HG02798 (cell line): ENCODE results near the gene GORASP2.

ENCODE experiments used
- ATAC-seq: cut with Tn5 transposase; IDR thresholded peaks from one replicate; pipeline ENCODE4 v1.9.1; 2021; ENCODE audit warnings: mild to moderate bottlenecking; ENCODE audit not compliant: unreplicated experiment, poor library complexity

GORASP2 gene

GRCh38 chr2:170963386-170963785 lies 34.3 kb downstream of the GORASP2 start:
- ATAC-seq, result no peak

DNA sequence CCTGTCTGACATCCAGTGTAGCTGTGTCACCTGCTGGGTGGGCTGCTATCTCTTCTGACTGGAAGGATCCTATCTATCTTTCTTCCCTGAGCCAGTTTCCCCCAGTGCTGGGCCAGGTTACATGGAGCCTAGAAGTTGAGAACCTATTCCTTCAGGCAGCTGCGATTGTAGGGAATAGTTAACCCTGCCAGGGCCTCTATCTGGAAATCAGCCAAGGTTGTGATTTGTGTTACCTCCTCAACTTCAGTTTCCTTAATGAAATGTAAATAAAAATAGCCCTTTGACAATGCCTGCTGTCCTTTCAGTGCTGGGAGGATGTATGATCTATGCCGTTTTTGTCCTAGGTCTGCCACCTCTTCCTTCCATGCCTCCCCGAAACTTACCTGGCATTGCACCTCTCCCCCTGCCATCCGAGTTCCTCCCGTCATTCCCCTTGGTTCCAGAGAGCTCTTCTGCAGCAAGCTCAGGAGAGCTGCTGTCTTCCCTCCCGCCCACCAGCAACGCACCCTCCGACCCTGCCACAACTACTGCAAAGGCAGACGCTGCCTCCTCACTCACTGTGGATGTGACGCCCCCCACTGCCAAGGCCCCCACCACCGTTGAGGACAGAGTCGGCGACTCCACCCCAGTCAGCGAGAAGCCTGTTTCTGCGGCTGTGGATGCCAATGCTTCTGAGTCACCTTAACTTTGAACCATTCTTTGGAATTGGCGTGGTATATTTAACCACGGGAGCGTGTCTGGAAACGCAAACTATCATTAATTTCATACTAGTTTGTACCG lies 36.6 kb downstream of the GORASP2 start:
- ATAC-seq, result no peak

DNA sequence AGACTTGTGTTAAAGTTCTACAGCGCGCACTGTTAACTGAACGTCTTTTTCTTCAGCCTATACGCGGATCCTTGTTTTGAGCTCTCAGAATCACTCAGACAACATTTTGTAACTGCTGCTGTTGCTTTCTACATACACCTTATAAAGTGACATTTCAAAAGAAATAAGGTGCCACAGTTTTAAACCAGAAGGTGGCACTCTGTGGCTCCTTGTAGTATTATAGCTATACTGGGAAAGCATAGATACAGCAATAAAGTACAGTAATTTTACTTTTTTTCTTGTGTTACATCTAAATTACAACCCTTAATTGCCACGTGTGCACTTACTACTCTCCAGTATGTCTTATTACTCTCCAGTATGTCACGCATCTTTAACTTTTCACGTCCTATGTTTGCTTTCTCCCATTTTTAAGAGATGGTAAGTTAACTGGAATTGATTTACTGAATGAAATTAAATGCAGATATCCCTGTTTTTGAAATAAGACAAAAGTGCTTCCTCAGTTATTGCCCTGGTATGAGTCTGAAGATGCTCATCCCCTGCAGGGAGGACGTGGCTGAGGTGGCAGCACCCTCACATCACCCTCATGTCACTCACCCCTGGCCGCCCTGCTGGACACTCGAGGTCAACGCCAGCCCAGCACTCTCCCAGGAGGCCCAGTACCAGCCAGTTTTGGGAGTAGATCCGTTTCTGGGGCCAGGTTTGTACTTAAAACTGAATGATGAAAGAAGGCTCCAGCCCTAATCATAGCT lies 37.8 kb downstream of the GORASP2 start:
- no peak for ATAC-seq

DNA sequence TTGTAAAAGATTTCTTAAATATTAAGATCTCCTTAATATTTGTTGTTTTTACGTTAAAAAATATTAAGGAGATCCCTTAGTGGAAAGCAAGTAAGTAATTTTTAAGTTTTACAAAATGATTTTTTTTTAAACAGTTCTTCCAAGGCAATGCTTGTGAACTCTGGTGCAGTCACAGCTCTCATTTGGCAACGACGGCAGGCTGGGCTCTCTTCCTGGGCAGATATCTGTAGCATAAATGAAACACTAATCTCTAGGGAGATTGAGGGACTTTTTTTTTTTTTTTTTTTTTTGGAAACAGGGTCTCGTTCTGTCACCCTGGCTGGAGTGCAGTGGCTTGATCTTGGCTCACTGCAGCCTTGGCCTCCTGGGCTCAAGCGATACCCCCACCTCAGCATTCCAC lies 38.5 kb downstream of the GORASP2 start:
- no peak for ATAC-seq

DNA sequence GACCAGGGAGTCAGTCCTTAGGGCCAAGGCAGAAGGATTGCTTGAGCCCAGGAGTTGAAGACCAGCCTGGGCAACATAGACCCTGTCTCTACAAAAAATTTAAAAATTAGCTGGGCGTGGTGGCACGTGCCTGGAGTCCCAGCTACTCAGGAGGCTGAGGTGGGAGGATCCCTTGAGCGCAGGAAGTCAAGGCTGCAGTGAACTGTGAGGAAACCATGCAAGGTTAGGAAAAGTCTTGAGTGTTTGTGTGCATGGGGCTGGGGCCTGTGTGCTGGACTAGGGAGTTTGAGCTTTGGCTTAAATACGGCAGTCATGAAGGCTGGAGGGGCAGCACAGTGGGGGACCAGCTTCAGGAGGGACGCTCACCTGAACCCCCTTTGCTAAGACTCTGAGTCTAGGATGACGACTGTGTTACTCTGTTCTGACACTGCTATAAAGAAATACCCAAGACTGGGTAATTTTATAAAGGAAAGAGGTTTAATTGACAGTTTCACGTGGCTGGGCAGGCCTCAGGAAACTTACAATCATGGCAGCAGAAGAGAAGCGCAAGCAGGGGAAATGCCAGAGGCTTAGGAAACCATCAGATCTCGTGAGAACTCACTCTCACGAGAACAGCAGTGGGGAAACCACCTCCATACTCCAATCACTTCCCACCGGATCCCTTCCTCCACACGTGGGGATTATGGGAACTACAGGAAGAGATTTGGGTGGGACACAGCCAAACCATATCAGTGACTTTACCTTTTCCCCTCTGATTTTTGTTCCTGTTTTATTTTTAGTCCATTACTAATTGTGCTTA lies 39.4 kb downstream of the GORASP2 start:
- ATAC-seq, result no peak

- no peak for ATAC-seq
Observed at GRCh38 chr2:170969030-170969429, 40.0 kb downstream of the GORASP2 start.

GRCh38 chr2:170969872-170970496 lies 40.9 kb downstream of the GORASP2 start:
- no peak for ATAC-seq

DNA sequence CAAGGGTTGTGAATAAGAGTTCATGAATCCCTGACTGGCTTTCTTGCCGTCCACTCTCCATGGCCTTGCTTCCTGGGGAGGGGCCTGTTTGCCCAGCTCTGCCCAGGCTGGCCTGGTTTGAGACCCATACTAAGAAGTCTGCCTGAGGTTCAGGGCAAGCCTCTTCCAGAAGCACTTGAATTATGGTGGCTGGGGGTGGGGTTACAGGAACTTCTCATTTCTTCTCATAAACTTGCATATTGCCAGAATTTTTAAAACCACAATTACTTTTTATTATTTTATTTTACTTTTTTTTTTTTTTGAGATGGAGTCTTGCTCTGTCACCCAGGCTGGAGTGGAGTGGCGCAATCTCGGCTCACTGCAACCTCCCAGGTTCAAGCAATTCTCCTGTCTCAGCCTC lies 42.0 kb downstream of the GORASP2 start:
- no peak for ATAC-seq

DNA sequence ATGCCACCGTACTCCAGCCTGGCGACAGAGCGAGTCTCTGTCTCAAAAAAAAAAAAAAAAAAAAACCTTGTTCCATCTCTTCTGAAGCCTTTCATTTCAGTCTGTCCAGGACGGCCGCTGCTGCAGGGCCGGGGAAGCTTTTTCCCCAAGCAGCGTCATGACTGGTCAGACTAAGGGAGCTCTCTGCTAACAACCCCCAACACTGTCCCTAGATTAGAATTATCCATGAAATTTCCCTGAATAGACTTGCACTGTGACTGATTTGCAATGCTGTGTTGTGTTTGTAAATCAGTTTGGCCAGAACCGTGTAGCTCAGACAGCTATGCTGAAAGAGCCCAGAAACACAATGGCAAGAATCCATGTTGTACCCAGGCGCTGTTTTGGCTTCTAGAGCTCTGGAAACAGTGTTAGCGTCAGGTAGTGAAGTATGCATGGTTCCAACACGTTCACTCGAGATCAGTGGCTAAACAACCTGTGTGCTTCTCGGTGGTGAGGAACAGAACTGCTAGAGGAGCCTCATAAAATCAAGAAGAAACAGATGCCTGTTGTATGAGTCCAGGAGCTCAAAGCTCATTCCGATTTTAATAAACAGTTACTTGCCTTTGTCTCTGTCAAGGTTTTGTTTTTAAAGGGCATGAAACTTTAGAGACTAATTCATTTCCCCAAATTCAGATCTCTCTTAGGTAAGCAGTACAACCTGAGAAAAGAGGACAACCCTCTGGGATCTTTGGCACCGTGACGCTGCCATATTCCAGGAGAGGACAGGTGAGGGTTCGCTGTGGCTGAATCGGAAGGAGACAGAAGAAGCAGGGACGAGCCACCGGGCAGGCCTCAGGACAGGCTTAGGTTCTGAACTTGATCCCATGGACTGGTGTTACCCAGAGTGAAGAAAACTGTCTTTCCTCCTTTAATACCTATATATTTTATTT lies 43.5 kb downstream of the GORASP2 start:
- no peak for ATAC-seq

GRCh38 chr2:170973225-170973491 lies 44.1 kb downstream of the GORASP2 start:
- no peak for ATAC-seq

DNA sequence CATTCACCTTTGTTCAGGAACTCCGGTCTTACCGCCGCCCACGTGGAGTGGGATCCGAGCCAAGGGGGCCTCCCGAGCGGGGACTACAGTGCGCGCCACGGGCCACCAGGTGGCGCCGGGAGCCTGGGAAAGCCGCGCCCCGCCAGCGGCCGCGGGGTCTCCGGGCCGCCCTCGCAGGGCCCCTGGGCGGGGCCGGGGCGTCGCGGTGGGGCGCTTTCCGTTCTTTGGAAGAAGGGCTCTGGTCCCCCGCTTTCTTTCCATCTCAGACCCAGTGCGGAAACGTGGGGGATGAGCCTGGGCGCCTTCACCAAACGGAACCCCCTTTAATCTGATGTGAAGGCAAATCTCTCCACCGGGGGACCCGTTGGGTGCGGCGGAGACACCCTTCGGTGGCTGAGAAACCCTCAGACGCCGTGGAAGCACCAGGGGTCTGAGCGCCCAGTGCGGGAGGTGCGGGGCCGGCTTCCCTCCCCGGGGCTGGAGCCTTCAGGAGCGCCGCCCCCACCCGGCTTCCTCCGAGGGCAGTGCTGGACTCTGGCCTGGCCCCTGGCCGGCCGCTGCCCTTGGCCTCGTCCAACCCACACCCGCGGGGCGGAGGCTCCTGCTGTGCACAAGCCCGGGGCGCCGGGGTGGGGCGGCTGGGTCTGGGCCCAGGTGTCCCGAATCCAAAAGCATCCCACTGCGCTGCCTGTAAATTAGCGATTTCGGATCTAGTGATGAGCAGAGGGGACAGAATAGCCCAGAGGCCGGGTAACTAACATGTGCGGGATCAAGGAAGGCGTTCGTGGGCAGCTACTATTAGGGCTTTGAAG lies 44.6 kb downstream of the GORASP2 start:
- ATAC-seq, result peak; percentile 97

DNA sequence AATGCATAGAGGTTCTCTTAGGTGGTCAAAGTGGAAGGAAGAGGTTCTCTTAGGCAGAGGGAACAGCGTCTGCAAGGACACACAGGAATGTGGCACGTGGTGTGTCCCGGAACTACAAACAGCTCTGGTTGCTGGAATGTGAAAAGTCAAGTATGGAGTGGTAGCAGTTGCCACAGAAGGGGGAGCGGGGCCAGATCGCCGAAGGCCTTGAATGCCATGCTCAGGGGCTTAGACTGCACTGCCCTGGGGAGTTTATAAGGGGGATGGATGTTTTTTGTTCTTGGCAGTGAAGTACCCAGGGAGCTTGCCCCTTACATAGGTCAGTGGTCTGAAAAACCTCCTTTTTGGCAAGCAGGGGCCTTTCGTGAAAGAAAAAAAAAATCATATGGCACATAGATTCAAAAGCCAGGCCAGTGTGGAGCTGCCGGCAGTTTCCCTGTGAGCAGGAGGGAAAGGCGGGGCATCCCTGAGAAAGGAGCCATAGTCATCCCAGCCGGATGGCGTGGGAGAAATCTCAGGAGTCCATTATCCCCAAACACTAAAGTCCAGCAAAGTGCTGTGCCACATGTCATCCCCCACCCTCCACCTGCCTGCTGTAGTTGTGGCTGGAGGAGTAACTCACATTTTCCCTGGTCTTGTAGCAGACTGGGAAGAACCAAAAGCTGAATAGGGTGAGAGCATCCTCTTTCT lies 45.4 kb downstream of the GORASP2 start:
- no peak for ATAC-seq

DNA sequence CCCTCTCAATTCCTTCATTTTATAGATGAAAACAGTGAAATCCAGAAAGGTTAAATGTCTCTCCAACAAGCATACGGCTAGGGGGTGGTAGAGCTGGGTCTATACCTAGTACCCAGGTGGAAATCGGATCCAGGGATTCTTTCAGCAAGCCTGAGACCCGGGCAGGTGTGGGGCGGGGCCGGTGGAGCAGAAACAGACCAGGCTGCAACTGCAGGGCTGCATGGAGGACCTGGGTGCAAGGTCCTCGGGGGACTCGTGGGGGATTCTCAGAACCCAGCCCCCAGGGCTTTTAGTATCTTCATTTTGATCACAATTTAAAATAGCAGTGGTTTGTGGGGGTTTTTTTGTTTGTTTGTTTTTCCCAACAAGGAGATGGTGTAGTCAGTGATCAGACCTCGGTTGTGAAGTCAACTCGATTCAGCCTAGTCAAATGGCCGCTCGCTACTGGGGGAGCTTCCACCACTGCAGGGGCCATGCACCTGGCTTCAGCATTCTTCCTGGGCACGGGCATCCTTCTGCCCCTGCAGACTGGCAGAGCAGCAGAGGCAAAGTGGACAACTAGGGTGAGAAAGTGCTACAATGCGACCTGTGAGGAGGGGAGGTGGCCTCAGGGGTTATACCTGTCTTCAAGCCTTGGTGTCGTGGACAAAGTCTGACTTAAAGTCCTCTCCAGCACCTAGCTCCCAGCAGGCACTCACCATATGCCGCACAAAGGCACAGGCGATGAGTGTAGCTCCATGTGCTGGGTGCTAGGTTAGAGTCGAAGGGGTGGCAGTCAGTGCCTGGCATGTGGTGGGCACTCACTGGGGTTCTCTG lies 46.3 kb downstream of the GORASP2 start:
- ATAC-seq, result no peak

GRCh38 chr2:170975943-170976270 lies 46.9 kb downstream of the GORASP2 start:
- no peak for ATAC-seq

GRCh38 chr2:170984079-170984478 lies 55.0 kb downstream of the GORASP2 start:
- ATAC-seq, result no peak

DNA sequence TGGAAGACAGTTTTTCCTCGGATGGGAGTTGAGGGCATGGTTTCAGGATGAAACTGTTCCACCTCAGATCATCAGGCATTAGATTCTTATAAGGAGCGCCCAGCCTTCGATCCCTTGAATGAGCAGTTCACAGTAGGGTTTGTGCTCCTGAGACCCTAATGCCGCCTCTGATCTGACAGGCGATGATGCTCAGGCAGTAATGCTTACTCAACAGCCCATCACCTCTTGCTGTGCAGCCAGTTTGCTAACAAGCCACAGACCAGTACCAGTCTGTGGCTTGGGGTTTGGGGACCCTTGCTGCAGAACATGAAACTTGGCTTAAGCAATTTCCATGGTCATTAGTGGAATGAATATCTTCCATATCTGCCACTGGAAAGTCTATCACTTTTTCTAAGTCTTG lies 56.4 kb downstream of the GORASP2 start:
- ATAC-seq, result no peak

- ATAC-seq, result no peak
Observed at GRCh38 chr2:170986566-170987258, 57.7 kb downstream of the GORASP2 start.
